Heart right ventricle (tissue), 16 donors: ENCODE data around the gene USP24. TPM values are rescaled to one million over a fixed set of nuclear protein-coding genes. Genes with fewer than 3 reads are reported as not detected.

ENCODE experiments used
- ATAC-seq, 8 donors: fragments of 200-7000 bp; cut with Tn5 transposase; one replicate each; pipeline ENCODE4 v1.9.1; 2020; ENCODE audit warnings: mild to moderate bottlenecking in 8 of 8, moderate library complexity in 8 of 8, moderate number of reproducible peaks in 1 of 8
- DNase-seq, 2 donors: peaks; one replicate each; pipeline ENCODE4 v3.0.0-alpha.2; 2020
- H3K27ac ChIP-seq, 10 donors: fragments of 200-600 bp; sonication (generic) in 2 of 10; one replicate each; pipeline versions ENCODE4 v1.5.0 to v1.8.0; 2020 to 2022; ENCODE audit warnings: mild to moderate bottlenecking in 3 of 10
- H3K27me3 ChIP-seq, 7 donors: fragments of 200-600 bp; one replicate each; pipeline ENCODE4 v1.8.0; 2021 to 2022; ENCODE audit warnings: mild to moderate bottlenecking in 2 of 7
- H3K36me3 ChIP-seq, 9 donors: fragments of 200-600 bp; sonication (generic) in 1 of 9; one replicate each; pipeline versions ENCODE4 v1.5.0 to v1.8.0; 2020 to 2022; ENCODE audit warnings: mild to moderate bottlenecking in 2 of 9
- H3K4me1 ChIP-seq, 9 donors: fragments of 200-600 bp; sonication (generic) in 1 of 9; one replicate each; pipeline versions ENCODE4 v1.5.0 to v1.8.0; 2020 to 2022; ENCODE audit warnings: mild to moderate bottlenecking in 4 of 9
- H3K4me3 ChIP-seq, 10 donors: fragments of 200-600 bp; sonication (generic) in 2 of 10; one replicate each; pipeline versions ENCODE4 v1.5.0 to v1.8.0; 2020 to 2022; ENCODE audit warnings: mild to moderate bottlenecking in 7 of 10, moderate library complexity in 2 of 10
- H3K9me3 ChIP-seq, 11 donors: fragments of 200-600 bp in 10 of 11; sonication (generic) in 2 of 11; one replicate each; pipeline versions ENCODE4 v1.5.0 to v1.8.0; 2013 to 2022; ENCODE audit warnings: mild to moderate bottlenecking in 2 of 11, control low read depth in 1 of 11, moderate library complexity in 1 of 11
- WGBS, 2 donors: extraction: QIAGEN DNeasy Blood & Tissue Kit; methylation state at CpG; one replicate each; pipeline ENCODE4 v1.1.7; 2013; ENCODE audit warnings: inconsistent platforms in 1 of 2; 5-methylcytosine and 5-hydroxymethylcytosine counted together
- intact Hi-C, 10 donors: fragments of 100-400 bp; cut with DNase I; formaldehyde crosslinking; loops; one replicate each; pipeline versions ENCODE4 v1.11.1 to v1.14.2; 2022
- polyA plus RNA-seq, 2 donors: library from polyadenylated mRNA; stranded (reverse); fragments of 200-250 nt; gene quantifications; one replicate each; pipeline ENCODE4 v1.2.3, GENCODE V29; 2013
- total RNA-seq, 10 donors: library from RNA; stranded (reverse); fragmentation: NEBNext Ultra II Directional in 3 of 10; extraction: Animal tissue kit (Norgen Biotek cat#: 25700) in 3 of 10; gene quantifications; one replicate each; pipeline versions ENCODE4 v1.2.1 to v1.2.4, GENCODE V29; 2021 to 2023
- TF ChIP-seq, protein P1 (sequence below), 9 donors: fragments of 200-600 bp; sonication (generic) in 2 of 9; IDR thresholded peaks; one replicate each; pipeline versions ENCODE4 v1.5.0 to v1.8.0; 2021 to 2022; ENCODE audit warnings: antibody characterized with exemption in 9 of 9, mild to moderate bottlenecking in 5 of 9, moderate library complexity in 1 of 9
- donor health status: Arrhythmogenic right ventricular cardiomyopathy.
- donor health status: ischemic (EF 13 %, LVEDD 7.1; RV severe dilation, severe dysfunction).
- donor health status: healthy with polysubstance abuse.
- donor health status: DM: no; HTN: yes; CAD: no.
- donor health status: DM: no; HTN: no; CAD: no.
- donor health status: ischemic (EF 25% LVEDD 6.9; RV normal size, moderate dysfunction).
- donor health status: ischemic (EF 25% LVEDD 5.7; RV mildly dilated, moderate dysfunction).
- donor health status: healthy.
- donor health status: DM: yes; HTN: yes; CAD: no.
- donor health status: Ischemic cardiomyopathy.
- donor health status: ischemic (EF 35%, LVEDD 5.7; RV mildly dilated, moderate dysfunction).
- donor health status: nonischemic (EF 11% LVEDD 7.7; RV severe dilation, severe dysfunction).
- donor health status: DM: yes; HTN: yes; CAD: no.
- donor health status: PGD.
- donor health status: ischemic (EF 29% LVEDD 5.4; RV normal size, mild dysfunction).
- donor health status: nonischemic (EF 23%, LVEDD 6.1; RV moderate dilation, normal function).

USP24 gene
- total and polyA plus RNA-seq, 12 donors: 7.1 to 49.7 (median 41.3) TPM

DNA sequence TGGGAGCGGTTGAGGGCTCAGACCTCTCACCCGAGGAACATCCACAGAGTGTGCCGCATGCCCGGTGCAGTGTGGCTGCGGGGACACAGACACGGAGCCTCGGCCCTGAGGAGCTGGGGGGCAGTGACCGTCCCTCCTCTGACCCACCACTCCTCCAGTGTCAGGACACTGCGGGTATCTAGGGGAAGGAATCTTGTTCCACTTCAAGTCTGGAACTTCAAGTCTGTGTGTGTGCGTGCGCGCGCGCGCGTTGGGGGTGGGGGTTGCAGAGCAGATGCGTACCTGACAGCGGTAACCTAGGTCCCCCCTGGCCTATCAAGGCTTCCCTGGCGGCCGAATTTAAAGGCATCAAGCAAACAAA is 158.6 kb downstream of the USP24 start:
- whole genome bisulfite sequencing, 2 donors: 92 to 94% methylated on average over 20 of the region's 20 CpGs

DNA sequence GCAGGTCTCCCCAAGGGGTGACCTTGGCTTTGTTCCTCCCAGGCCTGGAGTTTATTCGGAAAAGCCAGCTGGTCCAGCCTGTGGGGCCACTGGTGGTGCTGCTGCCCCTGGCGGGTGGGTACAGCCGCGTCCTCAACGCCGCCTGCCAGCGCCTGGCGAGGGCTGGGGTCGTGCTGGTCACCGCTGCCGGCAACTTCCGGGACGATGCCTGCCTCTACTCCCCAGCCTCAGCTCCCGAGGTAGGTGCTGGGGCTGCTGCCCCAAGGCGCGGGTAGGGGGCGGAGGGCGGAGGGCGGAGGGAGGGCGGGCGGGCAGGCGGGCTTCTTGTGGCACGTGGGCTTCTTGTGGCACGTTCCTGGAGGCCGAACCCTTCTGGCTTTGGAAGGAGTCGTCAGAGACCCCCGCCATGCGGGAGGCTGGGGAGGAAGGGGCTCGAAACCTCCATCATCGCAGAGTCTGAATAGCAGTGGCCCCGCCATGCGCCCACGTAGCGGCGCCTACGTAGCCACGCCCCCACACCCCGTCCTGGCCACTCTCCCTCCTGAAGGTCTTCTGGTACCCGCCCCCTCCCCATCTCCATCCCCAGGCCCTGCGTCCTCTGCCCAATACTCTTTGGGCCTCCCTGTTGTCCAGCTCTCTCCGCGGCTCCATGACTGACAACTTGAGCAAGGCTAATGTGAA is 159.1 kb downstream of the USP24 start:
- TF ChIP-seq, protein P1, sequence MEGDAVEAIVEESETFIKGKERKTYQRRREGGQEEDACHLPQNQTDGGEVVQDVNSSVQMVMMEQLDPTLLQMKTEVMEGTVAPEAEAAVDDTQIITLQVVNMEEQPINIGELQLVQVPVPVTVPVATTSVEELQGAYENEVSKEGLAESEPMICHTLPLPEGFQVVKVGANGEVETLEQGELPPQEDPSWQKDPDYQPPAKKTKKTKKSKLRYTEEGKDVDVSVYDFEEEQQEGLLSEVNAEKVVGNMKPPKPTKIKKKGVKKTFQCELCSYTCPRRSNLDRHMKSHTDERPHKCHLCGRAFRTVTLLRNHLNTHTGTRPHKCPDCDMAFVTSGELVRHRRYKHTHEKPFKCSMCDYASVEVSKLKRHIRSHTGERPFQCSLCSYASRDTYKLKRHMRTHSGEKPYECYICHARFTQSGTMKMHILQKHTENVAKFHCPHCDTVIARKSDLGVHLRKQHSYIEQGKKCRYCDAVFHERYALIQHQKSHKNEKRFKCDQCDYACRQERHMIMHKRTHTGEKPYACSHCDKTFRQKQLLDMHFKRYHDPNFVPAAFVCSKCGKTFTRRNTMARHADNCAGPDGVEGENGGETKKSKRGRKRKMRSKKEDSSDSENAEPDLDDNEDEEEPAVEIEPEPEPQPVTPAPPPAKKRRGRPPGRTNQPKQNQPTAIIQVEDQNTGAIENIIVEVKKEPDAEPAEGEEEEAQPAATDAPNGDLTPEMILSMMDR (IDR thresholded peaks at IDR 0.05): no peak
- intact Hi-C loops: no loop called here

More for the DNA sequence above, 158.6 kb downstream of the USP24 start:
- Histone ChIP-seq H3K4me1 (peaks cover 0 to 18% (median 3%) of the 10 kb centered on the region in 9 donors), H3K27ac (no peak overlapping the region), H3K4me3 (no peak overlapping the region), H3K36me3 (no peaks in the 10 kb centered on the region), H3K27me3 (no peaks in the 10 kb centered on the region), H3K9me3 (no peaks in the 10 kb centered on the region)
- ATAC-seq (no peak), DNase-seq (no peak)
- intact Hi-C loops: no loop called here
- TF ChIP-seq, protein P1 (IDR thresholded peaks at IDR 0.05): no peak

DNA sequence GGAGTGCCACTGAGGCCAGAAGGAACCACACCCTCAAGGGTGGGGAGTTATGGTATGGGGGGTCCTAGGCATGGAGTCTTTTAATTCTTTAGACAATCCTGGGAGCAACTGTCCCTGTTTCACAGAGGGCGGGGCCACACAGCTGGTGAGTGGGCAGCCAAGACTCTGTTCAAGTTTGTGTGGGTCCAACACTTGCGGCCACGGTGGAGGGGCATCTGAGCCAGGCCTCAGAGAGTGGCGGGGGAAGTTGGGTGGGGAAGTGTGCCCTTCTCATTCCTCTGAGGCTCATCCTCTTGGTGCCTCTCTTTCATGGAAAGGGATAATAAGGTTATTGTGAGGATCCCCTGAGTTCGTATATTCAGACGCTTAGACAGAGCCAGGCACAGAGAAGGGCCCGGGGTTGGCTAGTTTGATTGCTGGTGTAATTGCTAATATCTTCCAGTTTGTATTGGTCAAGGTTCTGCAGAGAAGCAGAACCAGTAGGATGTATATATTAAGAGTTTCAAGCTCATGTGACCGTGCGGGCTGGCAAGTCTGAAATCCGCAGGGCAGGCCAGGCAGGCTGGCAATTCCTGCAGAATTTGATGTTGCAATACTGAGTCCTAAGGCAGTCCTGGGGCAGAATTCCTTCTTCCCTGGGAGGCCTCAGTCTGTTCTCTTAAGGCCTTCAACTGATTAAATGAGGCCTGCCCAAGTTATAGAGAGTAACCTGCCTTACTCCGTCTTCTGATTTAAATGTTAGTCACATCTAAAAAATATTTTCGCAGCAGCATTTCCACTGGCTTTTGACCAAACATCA is 159.9 kb downstream of the USP24 start:
- no peaks in the 10 kb centered on the region for H3K27me3 ChIP-seq
- ATAC-seq: no peak
- WGBS, 2 donors: 82 to 88% methylated on average over 12 of the region's 12 CpGs

More for the DNA sequence above, 159.1 kb downstream of the USP24 start:
- no peak overlapping the region for H3K4me3 ChIP-seq
- no peak overlapping the region for H3K27ac ChIP-seq
- DNase-seq (no peak), ATAC-seq (no peak)
- no peaks in the 10 kb centered on the region for H3K27me3 ChIP-seq
- 91 to 92% methylated on average over 42 of the region's 42 CpGs for WGBS, 2 donors
- H3K9me3 ChIP-seq: no peaks in the 10 kb centered on the region
- peaks cover 0 to 23% (median 3%) of the 10 kb centered on the region in 9 donors for H3K4me1 ChIP-seq
- no peaks in the 10 kb centered on the region for H3K36me3 ChIP-seq

DNA sequence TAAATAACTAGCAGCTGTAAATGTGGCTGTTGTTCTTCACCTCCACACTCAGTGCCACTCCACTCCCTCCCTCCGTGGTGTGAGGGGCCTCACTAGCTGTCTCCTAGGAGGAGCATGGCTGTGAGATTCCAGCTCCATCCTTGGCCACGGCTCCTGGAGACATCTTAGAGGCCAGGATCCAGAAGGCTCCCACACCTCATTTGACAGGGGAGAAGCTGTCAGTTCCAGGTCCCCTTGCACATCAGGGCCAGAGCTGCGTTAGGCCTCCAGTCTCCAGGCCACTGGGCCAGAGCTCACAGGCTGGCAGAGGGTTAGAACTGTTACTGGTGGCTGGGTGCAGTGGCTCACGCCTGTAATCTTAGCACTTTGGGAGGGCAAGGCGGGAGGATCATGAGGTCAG is 160.8 kb downstream of the USP24 start:
- TF ChIP-seq, protein P1 (IDR thresholded peaks at IDR 0.05): no peak
- Histone ChIP-seq H3K4me3 (no peak overlapping the region), H3K36me3 (no peaks in the 10 kb centered on the region), H3K9me3 (no peaks in the 10 kb centered on the region), H3K4me1 (peaks cover 0 to 36% (median 10%) of the 10 kb centered on the region in 9 donors), H3K27ac (no peak overlapping the region), H3K27me3 (no peaks in the 10 kb centered on the region)
- DNase-seq (no peak), ATAC-seq (no peak)
- intact Hi-C loops: no loop called here
- 95 to 97% methylated on average over 5 of the region's 5 CpGs for WGBS, 2 donors

More for the DNA sequence above, 159.9 kb downstream of the USP24 start:
- intact Hi-C loops: no loop called here
- peaks cover 0 to 29% (median 5%) of the 10 kb centered on the region in 9 donors for H3K4me1 ChIP-seq
- DNase-seq: no peak
- H3K4me3 ChIP-seq: no peak overlapping the region
- H3K9me3 ChIP-seq: no peaks in the 10 kb centered on the region
- no peaks in the 10 kb centered on the region for H3K36me3 ChIP-seq
- no peak overlapping the region for H3K27ac ChIP-seq
- TF ChIP-seq, protein P1 (IDR thresholded peaks at IDR 0.05): no peak
